PFSK-1 (cell line): ENCODE data around the gene ELAVL2.

Experiments used
- POLR2AphosphoS5 ChIP-seq: IDR thresholded peaks from 2 replicates; pipeline ENCODE4 v1.6.1; 2012; ENCODE audit warnings: low read depth, mild to moderate bottlenecking, control low read depth, low read length, moderate library complexity
- REST ChIP-seq, 2 experiments: IDR thresholded peaks; 2 replicates each; pipeline versions ENCODE4 v1.6.1 to v1.8.0; 2011 to 2012; ENCODE audit warnings: low read depth in 2 of 2, low read length in 2 of 2, control low read depth in 1 of 2, inconsistent platforms in 1 of 2, mild to moderate bottlenecking in 1 of 2, moderate library complexity in 1 of 2; ENCODE audit not compliant: insufficient read depth in 1 of 2
- TAF1 ChIP-seq: IDR thresholded peaks from 2 replicates; pipeline ENCODE4 v1.6.1; 2012; ENCODE audit warnings: low read length, control low read depth, borderline replicate concordance; ENCODE audit not compliant: insufficient read depth

DNA sequence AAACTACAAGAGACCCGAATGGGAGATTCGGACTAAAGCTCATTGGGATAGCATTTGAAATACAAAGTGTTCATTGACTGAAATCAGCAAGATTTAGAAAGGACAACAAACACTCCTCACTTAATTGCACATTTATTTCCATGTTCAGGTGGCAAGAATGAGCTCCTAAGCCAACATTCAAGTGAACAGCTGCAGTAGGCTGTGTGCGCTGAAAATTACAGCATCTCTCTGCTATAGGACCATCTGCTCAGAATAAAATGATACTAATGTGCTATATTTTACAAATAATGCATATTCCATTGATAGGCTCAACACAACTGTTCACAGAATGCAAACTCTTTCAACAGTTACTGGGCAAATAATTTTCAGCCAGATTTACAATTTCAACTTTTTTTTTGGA is 61.8 kb downstream of the ELAVL2 start:
- TF ChIP-seq POLR2AphosphoS5 (no peak), REST (IDR thresholded peaks at IDR 0.05; ENCODE audit: insufficient read depth in 1 of 2, low read depth in 2 of 2, low read length in 2 of 2) (no peak), TAF1 (no peak)
